Metanephros (tissue), 1 donor: Measurements from ENCODE around the gene BPIFB6. TPM values are rescaled to one million over a fixed set of nuclear protein-coding genes. Genes with fewer than 3 reads are reported as not detected.

ENCODE experiments used
- total RNA-seq: library from RNA; depleted of rRNA; stranded (reverse); fragments of >200 nt; gene quantifications from one replicate; pipeline ENCODE4 v1.2.3, GENCODE V29; 2014

Gene BPIFB6
- total RNA-seq: not detected

GRCh38 chr20:33031531-33031930, at the start of gene BPIFB6:
Gene BPIFB6, plus strand, starts transcription at chr20:33031648. Its CDS starts 0 bp downstream, at chr20:33031648.

GRCh38 chr20:33004141-33004751, 27.2 kb upstream of the BPIFB6 start, which contains the start of gene SUN5:
Gene SUN5, minus strand, starts transcription at chr20:33004433. Its CDS starts 93 bp downstream, at chr20:33004340.

GRCh38 chr20:33007376-33008335, 23.8 kb upstream of the BPIFB6 start, which contains the start of gene BPIFB2:
Gene BPIFB2, plus strand, starts transcription at chr20:33007704. Its CDS starts 871 bp downstream, at chr20:33008575.

DNA sequence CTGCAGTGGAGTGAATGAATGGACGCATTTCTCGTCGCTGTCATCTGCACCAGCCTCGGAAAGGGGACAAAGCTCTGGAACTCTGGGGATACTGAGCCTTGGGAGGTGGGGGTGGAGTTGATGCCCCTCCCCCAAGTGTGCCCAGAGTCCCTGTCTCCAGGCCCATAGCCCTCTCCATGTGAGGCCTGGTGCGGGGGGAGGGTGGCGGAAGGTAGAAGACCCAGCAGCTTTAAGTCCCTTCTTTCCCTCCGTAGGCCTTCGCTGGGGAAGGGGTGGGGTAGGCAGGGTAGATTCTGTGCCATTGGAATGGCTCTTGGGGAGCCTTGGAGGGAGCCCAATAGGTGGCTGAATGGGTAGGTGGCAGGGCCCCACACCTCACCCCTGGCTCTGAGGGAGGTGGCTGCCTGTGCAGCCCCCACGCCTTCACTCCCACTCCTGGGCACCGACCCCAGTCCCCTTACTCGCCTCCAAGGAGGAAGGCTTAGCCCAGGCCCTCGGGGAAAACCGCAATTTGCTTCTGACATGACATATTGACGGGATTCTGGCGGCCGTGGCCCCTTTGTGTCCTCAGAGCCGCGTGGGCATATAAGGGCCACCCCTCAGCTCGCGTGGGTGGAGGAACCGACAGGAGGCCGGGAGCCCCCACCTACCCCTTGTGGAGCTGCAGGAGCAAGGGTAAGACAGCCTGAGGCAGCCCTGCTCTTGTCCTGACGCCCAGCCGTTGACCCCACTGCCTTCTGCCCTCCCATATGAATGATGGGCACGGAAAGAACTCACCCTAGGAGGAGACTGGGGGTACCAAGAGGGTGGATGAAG, 22.1 kb downstream of the BPIFB6 start, which contains the start of gene BPIFB3:
TSS of gene BPIFB3 (plus strand) at position 613 of the 816 bp plus-strand sequence. CDS start 1,533 bp downstream, outside the sequence.

DNA sequence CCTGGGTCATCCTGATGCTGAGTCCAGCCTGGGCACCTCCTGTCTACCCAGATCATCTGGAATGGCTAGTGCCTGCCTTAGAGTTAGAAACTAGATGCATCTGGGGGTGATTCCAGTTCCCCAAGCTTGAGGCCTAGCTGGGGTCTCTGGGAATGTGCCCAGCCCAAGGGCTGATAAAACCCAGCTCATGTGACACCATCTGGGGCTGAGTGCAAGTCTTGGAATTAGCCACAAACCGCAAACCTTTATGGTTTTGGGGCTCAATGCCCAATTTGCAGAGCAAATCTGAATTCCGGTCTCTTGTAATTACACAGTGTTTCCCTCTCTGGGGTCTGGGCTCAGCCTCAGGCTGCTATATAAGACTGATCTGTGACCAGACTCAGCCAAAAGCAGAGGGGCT, 47.8 kb downstream of the BPIFB6 start, which contains the start of gene BPIFB4:
TSS of gene BPIFB4 (plus strand) at position 385 of the 400 bp plus-strand sequence. CDS start 1,884 bp downstream, outside the sequence.

Other genes starting within 250 kb of the BPIFB6 start
- 69.2 TPM for gene MAPRE1, start 211.7 kb upstream of the BPIFB6 start, total RNA-seq
- gene EFCAB8, start 172.7 kb upstream of the BPIFB6 start, total RNA-seq: not detected
- gene SUN5, start 27.2 kb upstream of the BPIFB6 start, total RNA-seq: not detected
- not detected for gene BPIFB2, start 23.9 kb upstream of the BPIFB6 start, total RNA-seq
- not detected for gene BPIFB3, start 22.3 kb downstream of the BPIFB6 start, total RNA-seq
- not detected for gene BPIFB4, start 48.0 kb downstream of the BPIFB6 start, total RNA-seq
- not detected for gene BPIFA2, start 136.5 kb downstream of the BPIFB6 start, total RNA-seq
- gene BPIFA3, start 185.7 kb downstream of the BPIFB6 start, total RNA-seq: not detected
- gene BPIFA1, start 204.3 kb downstream of the BPIFB6 start, total RNA-seq: not detected